Endothelial cell of umbilical vein (primary cell): ENCODE measurements around the gene EXOC7. TPM values are rescaled to one million over a fixed set of nuclear protein-coding genes. Genes with fewer than 3 reads are reported as not detected.

Experiments
- BruUV-seq: library from RNA; stranded (reverse); fragments of 400-500 nt; replicated peaks from 2 replicates; lab custom pipeline; 2021; lab: Mats Ljungman, UMichigan
- CTCF ChIA-PET: fragments of 300-600, 350-600 bp; sonication (Branson Sonifier 250); formaldehyde crosslinking; loops from one replicate; lab custom pipeline; 2021; ENCODE audit warnings: antibody characterized with exemption, inconsistent platforms; lab: Charles Lee
- POLR2A ChIA-PET: fragments of 300-600, 350-600 bp; sonication (Branson Sonifier 250); formaldehyde crosslinking; loops from one replicate; lab custom pipeline; 2021; ENCODE audit warnings: antibody characterized with exemption, inconsistent platforms; lab: Charles Lee
- DNase-seq: peaks from one replicate; pipeline ENCODE4 v3.0.0-alpha.2; 2011; ENCODE audit warnings: low read depth, low spot score
- FAIRE-seq: peaks from 2 replicates; lab custom pipeline; 2011; peaks lifted over from hg19 to GRCh38; lab: Jason Lieb, UNC
- H2AFZ ChIP-seq: 2 replicates; pipeline ENCODE4 v1.6.0; 2012; ENCODE audit warnings: low read depth, low read length, control low read depth, inconsistent platforms
- H3K27ac ChIP-seq: 2 replicates; pipeline ENCODE4 v1.5.1; 2011; ENCODE audit warnings: low read depth, mild to moderate bottlenecking, control low read depth, low read length, moderate library complexity; ENCODE audit not compliant: insufficient read depth
- H3K27me3 ChIP-seq, 2 experiments: 2 replicates each; pipeline versions ENCODE4 v1.6.0 to v1.6.1; 2011; ENCODE audit warnings: low read length in 2 of 2, mixed read lengths in 1 of 2; ENCODE audit not compliant: control insufficient read depth in 2 of 2, insufficient read depth in 2 of 2
- H3K36me3 ChIP-seq, 2 experiments: 2 replicates in 1 of 2; 3 replicates in 1 of 2; pipeline ENCODE4 v1.5.1; 2011; ENCODE audit warnings: low read length in 2 of 2, mild to moderate bottlenecking in 1 of 2, moderate library complexity in 1 of 2; ENCODE audit not compliant: control insufficient read depth in 2 of 2, insufficient read depth in 2 of 2; ENCODE audit errors: extremely low read depth in 1 of 2
- H3K4me1 ChIP-seq: 3 replicates; pipeline ENCODE4 v1.5.1; 2011; ENCODE audit warnings: mild to moderate bottlenecking, low read length; ENCODE audit not compliant: control insufficient read depth, insufficient read depth; ENCODE audit errors: extremely low read depth
- H3K4me2 ChIP-seq: 2 replicates; pipeline ENCODE4 v1.6.1; 2011; ENCODE audit warnings: low read length, control low read depth, mixed read lengths; ENCODE audit not compliant: insufficient read depth
- H3K4me3 ChIP-seq, 3 experiments: fragments of 200-600 bp in 1 of 3; sonication (generic), shearing (Covaris generic) in 1 of 3; replicated peaks in 1 of 3; 2 replicates each; pipeline ENCODE4 v1.5.1; 2011 to 2016; ENCODE audit warnings: control low read depth in 3 of 3, low read length in 3 of 3, mild to moderate bottlenecking in 2 of 3, inconsistent platforms in 1 of 3, low read depth in 1 of 3, moderate library complexity in 1 of 3; ENCODE audit not compliant: insufficient read depth in 1 of 3
- H3K79me2 ChIP-seq: 2 replicates; pipeline ENCODE4 v1.6.0; 2012; ENCODE audit warnings: low read length, inconsistent platforms; ENCODE audit not compliant: control insufficient read depth, insufficient read depth
- H3K9ac ChIP-seq: replicated peaks from 2 replicates; pipeline ENCODE3; 2011; ENCODE audit warnings: low read length, control low read depth; ENCODE audit not compliant: insufficient read depth; ENCODE audit errors: extremely low read depth
- H3K9me1 ChIP-seq: replicated peaks from 3 replicates; pipeline ENCODE4 v1.6.0; 2011; ENCODE audit warnings: mild to moderate bottlenecking, low read length; ENCODE audit not compliant: control insufficient read depth, insufficient read depth; ENCODE audit errors: extremely low read depth
- H3K9me3 ChIP-seq: replicated peaks from 2 replicates; pipeline ENCODE4 v1.5.1; 2012; ENCODE audit warnings: low read length, inconsistent platforms; ENCODE audit not compliant: control insufficient read depth, insufficient read depth
- H4K20me1 ChIP-seq: replicated peaks from 2 replicates; pipeline ENCODE3; 2011; ENCODE audit warnings: mild to moderate bottlenecking, low read length; ENCODE audit not compliant: control insufficient read depth, insufficient read depth; ENCODE audit errors: extremely low read depth
- EZH2 ChIP-seq: IDR thresholded peaks from 2 replicates; pipeline ENCODE4 v1.6.1; 2012; ENCODE audit warnings: borderline replicate concordance, low read depth, mild to moderate bottlenecking, moderate library complexity, low read length, inconsistent platforms; ENCODE audit not compliant: severe bottlenecking
- GATA2 ChIP-seq: IDR thresholded peaks from 2 replicates; pipeline ENCODE4 v1.7.0; 2011; ENCODE audit warnings: low read depth, mild to moderate bottlenecking, moderate library complexity, mixed read lengths, low read length; ENCODE audit not compliant: insufficient read length, insufficient read depth
- JUN ChIP-seq: IDR thresholded peaks from 2 replicates; pipeline ENCODE4 v1.6.1; 2011; ENCODE audit warnings: borderline replicate concordance, low read depth; ENCODE audit not compliant: insufficient read length, insufficient read depth
- POLR2A ChIP-seq: IDR thresholded peaks from 2 replicates; pipeline ENCODE4 v1.6.1; 2012; ENCODE audit warnings: low read depth, mild to moderate bottlenecking, control low read depth, low read length
- POLR2AphosphoS5 ChIP-seq: IDR thresholded peaks from 2 replicates; pipeline ENCODE4 v1.6.1; 2012; ENCODE audit warnings: low read depth, mild to moderate bottlenecking, control low read depth, low read length, moderate library complexity; ENCODE audit not compliant: insufficient read depth
- dilution Hi-C: fragments of 300-500 bp; cut with MboI; formaldehyde crosslinking; loops from one replicate; pipeline ENCODE4 v1.15.0; 2019; ENCODE audit warnings: low sequenced_read_pairs; ENCODE audit not compliant: extremely low pct_ligation_motif_present
- intact Hi-C: fragments of 100-400 bp; cut with micrococcal nuclease; formaldehyde crosslinking; loops from one replicate; pipeline ENCODE4 v1.10.0; 2022
- polyA plus RNA-seq, 4 experiments: library from polyadenylated mRNA; depleted of rRNA in 3 of 4; stranded (reverse) in 3 of 4; unstranded in 1 of 4; fragments of >200 nt; gene quantifications; 2 replicates each; pipeline versions ENCODE4 v1.2.1 to v1.2.3, GENCODE V29; 2011 to 2012; ENCODE audit warnings: missing spikeins in 1 of 4
- total RNA-seq: library from RNA; stranded (reverse); gene quantifications from 2 replicates; pipeline ENCODE4 v1.2.3, GENCODE V29; 2021
- TF ChIP-seq, protein P1 (sequence below): IDR thresholded peaks from 2 replicates; pipeline ENCODE4 v1.6.1; 2011; ENCODE audit not compliant: insufficient read depth, insufficient read length
- TF ChIP-seq, protein P2 (sequence below), 2 donors: IDR thresholded peaks; 1 replicate in 1 of 2; 2 replicates in 1 of 2; pipeline ENCODE4 v1.5.1; 2011; ENCODE audit warnings: low read length in 2 of 2, mild to moderate bottlenecking in 2 of 2, moderate library complexity in 2 of 2, control low read depth in 1 of 2, inconsistent platforms in 1 of 2, low read depth in 1 of 2; ENCODE audit not compliant: insufficient read depth in 1 of 2; ENCODE audit errors: extremely low read depth in 1 of 2

Gene EXOC7
- total and polyA plus RNA-seq, 2 donors (not counting 3 experiments of a cell fraction or from before 2014, with no cell fraction given) = 91.5 to 137 TPM

DNA sequence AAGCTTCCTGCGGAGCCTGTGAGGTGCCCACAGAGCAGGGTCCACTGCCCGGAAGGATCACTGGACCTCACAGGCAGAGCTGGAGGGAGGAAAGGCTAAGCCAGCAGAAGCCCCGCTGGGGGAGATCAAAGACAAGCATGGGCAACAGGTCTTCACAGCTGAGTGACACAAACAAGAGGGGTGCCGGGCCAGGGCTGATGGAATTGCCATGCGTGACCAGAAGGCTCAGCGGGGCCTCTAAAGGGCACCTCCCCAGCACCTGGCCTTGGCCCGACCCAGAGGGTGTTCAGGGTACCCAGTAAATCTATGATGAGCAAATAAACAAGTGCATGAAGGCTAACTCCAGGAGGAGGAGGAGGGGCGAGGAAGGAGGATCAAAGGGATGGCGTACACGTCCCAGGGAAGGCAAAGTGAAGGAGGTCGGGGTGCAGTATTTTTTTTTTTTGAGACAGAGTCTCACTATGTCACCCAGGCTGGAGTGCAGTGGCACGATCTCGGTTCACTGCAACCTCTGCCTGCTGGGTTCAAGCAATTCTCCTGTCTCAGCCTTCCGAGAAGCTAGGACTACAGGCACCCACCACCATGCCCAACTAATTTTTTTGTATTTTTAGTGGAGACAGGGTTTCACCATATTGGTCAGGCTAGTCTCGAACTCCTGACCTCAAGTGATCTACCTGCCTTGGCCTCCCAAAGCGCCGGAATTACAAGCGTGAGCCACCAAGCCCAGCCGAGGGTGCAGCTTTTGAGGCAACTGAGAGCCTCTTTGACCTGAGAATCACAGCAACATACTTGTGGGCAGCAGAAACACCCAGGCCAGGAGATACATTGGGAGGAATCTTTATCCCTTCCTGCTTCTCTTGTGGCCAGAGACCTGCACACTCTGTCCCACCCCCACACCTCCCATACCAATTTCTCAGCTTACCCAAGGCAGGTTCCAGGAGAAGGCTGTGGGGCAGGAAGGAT lies 16.1 kb upstream of the EXOC7 start:
- ChIA-PET CTCF (interaction anchor here (0.9 to 14.5 kb wide), 5 partner anchors 17 to 278 kb away, joined by 3 to 320 read pairs (median 5); no protein-coding TSS in a partner anchor), POLR2A (no interaction called here)
- Histone ChIP-seq H3K9me3 (no peaks in the 10 kb centered on the region), H3K4me1 (peaks cover 3% of the 10 kb centered on the region), H3K27me3 (no peaks in the 10 kb centered on the region), H3K9me1 (no peaks in the 10 kb centered on the region), H3K4me2 (no peak overlapping the region), H4K20me1 (no peaks in the 10 kb centered on the region), H3K4me3 (no peak overlapping the region), H3K79me2 (no peaks in the 10 kb centered on the region), H3K9ac (no peak overlapping the region), H3K36me3 (no peaks in the 10 kb centered on the region), H2AFZ (no peak overlapping the region), H3K27ac (no peak overlapping the region)
- DNase-seq (no peak), FAIRE-seq (no peak)
- dilution Hi-C loops = no loop called here
- BruUV-seq = no TSS peak
- no peak for TF ChIP-seq GATA2
- TF ChIP-seq POLR2A = no peak
- no peak for TF ChIP-seq EZH2
- no peak for TF ChIP-seq POLR2AphosphoS5
- TF ChIP-seq, protein P1, sequence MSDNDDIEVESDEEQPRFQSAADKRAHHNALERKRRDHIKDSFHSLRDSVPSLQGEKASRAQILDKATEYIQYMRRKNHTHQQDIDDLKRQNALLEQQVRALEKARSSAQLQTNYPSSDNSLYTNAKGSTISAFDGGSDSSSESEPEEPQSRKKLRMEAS = no peak
- TF ChIP-seq, protein P2, sequence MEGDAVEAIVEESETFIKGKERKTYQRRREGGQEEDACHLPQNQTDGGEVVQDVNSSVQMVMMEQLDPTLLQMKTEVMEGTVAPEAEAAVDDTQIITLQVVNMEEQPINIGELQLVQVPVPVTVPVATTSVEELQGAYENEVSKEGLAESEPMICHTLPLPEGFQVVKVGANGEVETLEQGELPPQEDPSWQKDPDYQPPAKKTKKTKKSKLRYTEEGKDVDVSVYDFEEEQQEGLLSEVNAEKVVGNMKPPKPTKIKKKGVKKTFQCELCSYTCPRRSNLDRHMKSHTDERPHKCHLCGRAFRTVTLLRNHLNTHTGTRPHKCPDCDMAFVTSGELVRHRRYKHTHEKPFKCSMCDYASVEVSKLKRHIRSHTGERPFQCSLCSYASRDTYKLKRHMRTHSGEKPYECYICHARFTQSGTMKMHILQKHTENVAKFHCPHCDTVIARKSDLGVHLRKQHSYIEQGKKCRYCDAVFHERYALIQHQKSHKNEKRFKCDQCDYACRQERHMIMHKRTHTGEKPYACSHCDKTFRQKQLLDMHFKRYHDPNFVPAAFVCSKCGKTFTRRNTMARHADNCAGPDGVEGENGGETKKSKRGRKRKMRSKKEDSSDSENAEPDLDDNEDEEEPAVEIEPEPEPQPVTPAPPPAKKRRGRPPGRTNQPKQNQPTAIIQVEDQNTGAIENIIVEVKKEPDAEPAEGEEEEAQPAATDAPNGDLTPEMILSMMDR (IDR thresholded peaks at IDR 0.05; ENCODE audit: extremely low read depth in 1 of 2, insufficient read depth in 1 of 2, low read depth in 1 of 2, low read length in 2 of 2) = no peak
- TF ChIP-seq JUN = no peak
- intact Hi-C loops = loop anchor here (5.0 kb wide), 2 partner anchors 143 to 178 kb away; no protein-coding TSS in a partner anchor
